H1 (cell line): ENCODE data around the gene STARD13. TPM values are rescaled to one million over a fixed set of nuclear protein-coding genes. Genes with fewer than 3 reads are reported as not detected.

Experiments
- CTCF ChIA-PET: fragments of 300-600 bp; sonication (Branson Sonifier 250); formaldehyde crosslinking; loops from one replicate; lab custom pipeline; 2021; ENCODE audit not compliant: partially characterized antibody; lab: Charles Lee
- POLR2A ChIA-PET: fragments of 300-600 bp; sonication (Branson Sonifier 250); formaldehyde crosslinking; loops from one replicate; lab custom pipeline; 2021; ENCODE audit warnings: inconsistent platforms; ENCODE audit not compliant: partially characterized antibody; lab: Charles Lee
- DNase-seq, 2 experiments: peaks; one replicate each; pipeline versions ENCODE4 v3.0.0 to v3.0.0-alpha.2; 2010 to 2022; ENCODE audit warnings: low spot score in 2 of 2, low read depth in 1 of 2, mixed read lengths in 1 of 2
- FAIRE-seq: peaks from 2 replicates; lab custom pipeline; 2011; peaks lifted over from hg19 to GRCh38; lab: Jason Lieb, UNC
- H2AFZ ChIP-seq: 2 replicates; pipeline ENCODE4 v1.8.1; 2012; ENCODE audit warnings: low read length, inconsistent platforms
- H2AK5ac ChIP-seq: 2 replicates; pipeline ENCODE4 v1.6.1; 2013; ENCODE audit warnings: low read depth, low read length
- H2BK120ac ChIP-seq: replicated peaks from 2 replicates; pipeline ENCODE3; 2013; ENCODE audit warnings: low read depth, low read length, inconsistent platforms
- H2BK12ac ChIP-seq: 2 replicates; pipeline ENCODE4 v1.6.1; 2013; ENCODE audit warnings: low read depth, low read length
- H2BK15ac ChIP-seq: 2 replicates; pipeline ENCODE4 v1.6.1; 2013; ENCODE audit warnings: low read length
- H2BK20ac ChIP-seq: 2 replicates; pipeline ENCODE4 v1.6.1; 2013; ENCODE audit warnings: low read length
- H2BK5ac ChIP-seq: 2 replicates; pipeline ENCODE4 v1.6.1; 2013; ENCODE audit warnings: low read depth, low read length
- H3K14ac ChIP-seq: 2 replicates; pipeline ENCODE4 v1.6.1; 2013; ENCODE audit warnings: inconsistent platforms; ENCODE audit not compliant: insufficient read length
- H3K18ac ChIP-seq: 2 replicates; pipeline ENCODE4 v1.6.1; 2013; ENCODE audit warnings: low read length; ENCODE audit errors: extremely low read depth
- H3K23ac ChIP-seq: 2 replicates; pipeline ENCODE4 v1.6.1; 2013; ENCODE audit warnings: inconsistent platforms; ENCODE audit not compliant: insufficient read length
- H3K23me2 ChIP-seq: 2 replicates; pipeline ENCODE4 v1.6.1; 2013; ENCODE audit warnings: low read depth, low read length
- H3K27ac ChIP-seq: 2 replicates; pipeline ENCODE4 v1.6.1; 2011; ENCODE audit warnings: low read depth, low read length, inconsistent platforms
- H3K27me3 ChIP-seq, 4 experiments: replicated peaks in 1 of 4; 1 replicate in 1 of 4; 2 replicates in 3 of 4; pipeline versions ENCODE4 v1.6.1 to v1.8.1; 2011 to 2013; ENCODE audit warnings: low read length in 3 of 4, mild to moderate bottlenecking in 3 of 4, inconsistent platforms in 2 of 4, mixed read lengths in 2 of 4, moderate library complexity in 1 of 4; ENCODE audit not compliant: control insufficient read depth in 3 of 4, insufficient read depth in 3 of 4; ENCODE audit errors: extremely low read depth in 1 of 4
- H3K36me3 ChIP-seq, 4 experiments: 2 replicates each; pipeline versions ENCODE4 v1.6.1 to v1.8.1; 2011 to 2013; ENCODE audit warnings: mild to moderate bottlenecking in 4 of 4, low read length in 3 of 4, moderate library complexity in 2 of 4, control low read depth in 1 of 4, inconsistent platforms in 1 of 4; ENCODE audit not compliant: insufficient read depth in 4 of 4, control insufficient read depth in 2 of 4
- H3K4ac ChIP-seq: replicated peaks from 2 replicates; pipeline ENCODE3; 2013; ENCODE audit warnings: low read length, low read depth, mixed read lengths, inconsistent platforms; ENCODE audit not compliant: insufficient read length
- H3K4me1 ChIP-seq, 4 experiments: replicated peaks in 1 of 4; 1 replicate in 1 of 4; 2 replicates in 3 of 4; pipeline versions ENCODE4 v1.6.1 to v1.8.1; 2011 to 2013; ENCODE audit warnings: low read length in 3 of 4, inconsistent platforms in 2 of 4, mixed read lengths in 1 of 4; ENCODE audit not compliant: insufficient read depth in 4 of 4, control insufficient read depth in 3 of 4
- H3K4me2 ChIP-seq, 2 experiments: 2 replicates each; pipeline versions ENCODE4 v1.6.1 to v1.8.1; 2011 to 2013; ENCODE audit warnings: low read depth in 2 of 2, low read length in 2 of 2, control low read depth in 1 of 2, inconsistent platforms in 1 of 2, mild to moderate bottlenecking in 1 of 2; ENCODE audit not compliant: insufficient read depth in 1 of 2
- H3K4me3 ChIP-seq, 4 experiments: fragments of 200-600, 300-600 bp in 1 of 4; sonication (generic), shearing (Covaris generic), sonication (Bioruptor Twin) in 1 of 4; 2 replicates each; pipeline versions ENCODE4 v1.5.1 to v1.8.1; 2011 to 2016; ENCODE audit warnings: low read length in 4 of 4, low read depth in 3 of 4, control low read depth in 2 of 4, inconsistent platforms in 2 of 4, mild to moderate bottlenecking in 2 of 4, mixed read lengths in 1 of 4, moderate library complexity in 1 of 4; ENCODE audit not compliant: insufficient read depth in 2 of 4; ENCODE audit errors: extremely low read depth in 1 of 4
- H3K56ac ChIP-seq: replicated peaks from 2 replicates; pipeline ENCODE3; 2013; ENCODE audit warnings: low read depth, mild to moderate bottlenecking, mixed read lengths, low read length, inconsistent platforms; ENCODE audit not compliant: insufficient read length
- H3K79me1 ChIP-seq: 2 replicates; pipeline ENCODE4 v1.6.1; 2013; ENCODE audit warnings: low read depth, low read length, control low read depth
- H3K79me2 ChIP-seq, 2 experiments: 2 replicates each; pipeline versions ENCODE4 v1.6.1 to v1.8.1; 2012 to 2013; ENCODE audit warnings: low read length in 2 of 2, mild to moderate bottlenecking in 2 of 2, inconsistent platforms in 1 of 2; ENCODE audit not compliant: insufficient read depth in 2 of 2, control insufficient read depth in 1 of 2
- H3K9ac ChIP-seq, 4 experiments: replicated peaks in 1 of 4; 1 replicate in 1 of 4; 2 replicates in 3 of 4; pipeline versions ENCODE4 v1.6.1 to v1.8.1; 2011 to 2013; ENCODE audit warnings: low read depth in 3 of 4, low read length in 3 of 4, control low read depth in 2 of 4, mild to moderate bottlenecking in 2 of 4, moderate library complexity in 2 of 4, inconsistent platforms in 1 of 4; ENCODE audit errors: extremely low read depth in 1 of 4
- H3K9me3 ChIP-seq, 2 experiments: 2 replicates each; pipeline versions ENCODE4 v1.6.1 to v1.8.1; 2012 to 2013; ENCODE audit warnings: mild to moderate bottlenecking in 2 of 2, moderate library complexity in 2 of 2, control low read depth in 1 of 2, inconsistent platforms in 1 of 2, low read depth in 1 of 2, low read length in 1 of 2, mixed read lengths in 1 of 2; ENCODE audit not compliant: insufficient read depth in 2 of 2
- H4K20me1 ChIP-seq, 2 experiments: replicated peaks in 1 of 2; 2 replicates each; pipeline versions ENCODE3 to v1.8.1; 2011 to 2013; ENCODE audit warnings: inconsistent platforms in 2 of 2, low read length in 2 of 2, mild to moderate bottlenecking in 1 of 2; ENCODE audit not compliant: insufficient read depth in 2 of 2, control insufficient read depth in 1 of 2
- H4K5ac ChIP-seq: 2 replicates; pipeline ENCODE4 v1.6.1; 2013; ENCODE audit warnings: low read length, low read depth, mixed read lengths, inconsistent platforms; ENCODE audit not compliant: insufficient read length
- H4K8ac ChIP-seq: 2 replicates; pipeline ENCODE4 v1.8.0; 2013; ENCODE audit warnings: mild to moderate bottlenecking, moderate library complexity, low read length, inconsistent platforms; ENCODE audit not compliant: insufficient read depth; ENCODE audit errors: extremely low read depth
- H4K91ac ChIP-seq: replicated peaks from 2 replicates; pipeline ENCODE3; 2013; ENCODE audit warnings: low read length, mixed read lengths, inconsistent platforms; ENCODE audit not compliant: insufficient read length
- ATF2 ChIP-seq: IDR thresholded peaks from 2 replicates; pipeline ENCODE4 v1.6.1; 2012; ENCODE audit warnings: low read length, inconsistent platforms
- MAFK ChIP-seq: IDR thresholded peaks from 2 replicates; pipeline ENCODE4 v1.6.1; 2012; ENCODE audit warnings: low read depth, mild to moderate bottlenecking, improper control_type of control experiment, low read length
- SIX5 ChIP-seq: IDR thresholded peaks from 2 replicates; pipeline ENCODE4 v1.6.1; 2011; ENCODE audit warnings: mild to moderate bottlenecking, low read depth, low read length
- USF2 ChIP-seq: IDR thresholded peaks from 2 replicates; pipeline ENCODE4 v1.6.1; 2011; ENCODE audit warnings: low read length, improper control_type of control experiment
- WGBS, 2 experiments: shearing (Covaris generic) in 1 of 2; methylation state at CpG; one replicate each; pipeline versions ENCODE4 v1.1.6 to v1.1.7; 2013 to 2015; ENCODE audit warnings: low lambda C conversion rate in 2 of 2, mixed read lengths in 2 of 2, inconsistent platforms in 1 of 2, low coverage in 1 of 2, missing lambda C conversion rate in 1 of 2; ENCODE audit not compliant: insufficient replicate concordance in 2 of 2, insufficient coverage in 1 of 2, insufficient read length in 1 of 2; ENCODE audit errors: extremely low coverage in 1 of 2, missing lambda C conversion rate in 1 of 2; 5-methylcytosine and 5-hydroxymethylcytosine counted together
- polyA plus RNA-seq, 7 experiments: library from polyadenylated mRNA; depleted of rRNA in 3 of 7; stranded (reverse) in 5 of 7; unstranded in 2 of 7; fragments of >200 nt in 5 of 7; fragments of 200-250 nt in 2 of 7; gene quantifications; 1 replicate in 5 of 7; 2 replicates in 1 of 7; 4 replicates in 1 of 7; pipeline versions ENCODE4 v1.2.1 to v1.2.3, GENCODE V29; 2011 to 2013; ENCODE audit warnings: missing spikeins in 2 of 7, mixed read lengths in 2 of 7
- total RNA-seq: library from RNA; stranded (reverse); fragmentation: NEBNext Ultra II Directional; extraction: Animal tissue kit (Norgen Biotek cat#: 25700); gene quantifications from 2 replicates; pipeline ENCODE4 v1.2.1, GENCODE V29; 2021

The STARD13 gene
- total and polyA plus RNA-seq, 2 of the 8 experiments (the other 6 are each of a cell fraction or from before 2014, with no cell fraction given), result 0.82 to 2.9 TPM

GRCh38 chr13:33224686-33225085 lies 60.9 kb downstream of the STARD13 start:
- H2AK5ac ChIP-seq, result no peak overlapping the region

More at GRCh38 chr13:33224686-33225085, 60.9 kb downstream of the STARD13 start:
- Histone ChIP-seq H3K4me3 (no peak overlapping the region), H3K14ac (no peak overlapping the region), H2BK15ac (no peak overlapping the region), H2AFZ (no peak overlapping the region), H2BK12ac (no peak overlapping the region), H3K9me3 (peaks cover 6 to 7% of the 10 kb centered on the region in 2 experiments; a peak in 3 of 4 replicates), H2BK20ac (no peak overlapping the region), H3K23me2 (no peaks in the 10 kb centered on the region), H3K9ac (no peak overlapping the region), H2BK5ac (no peak overlapping the region), H4K8ac (no peak overlapping the region), H3K4ac (no peak overlapping the region), H3K36me3 (no peaks in the 10 kb centered on the region), H3K23ac (no peak overlapping the region), H3K18ac (no peak overlapping the region), H3K79me2 (no peaks in the 10 kb centered on the region), H2BK120ac (no peak overlapping the region), H3K27me3 (no peaks in the 10 kb centered on the region), H4K5ac (no peak overlapping the region), H4K20me1 (no peaks in the 10 kb centered on the region), H3K27ac (no peak overlapping the region), H3K56ac (no peak overlapping the region), H4K91ac (no peak overlapping the region), H3K4me2 (no peak overlapping the region), H3K79me1 (no peaks in the 10 kb centered on the region), H3K4me1 (peaks cover 0 to 9% (median 3%) of the 10 kb centered on the region in 4 experiments; a peak in 4 of 7 replicates)
- no peak for DNase-seq
- POLR2A ChIA-PET, result no interaction called here
- WGBS, 2 experiments, result 90% methylated on average over 3 of the region's 3 CpGs; no CpG with 5 or more reads in 1 of the 2 experiments
- CTCF ChIA-PET, result no interaction called here
- no peak for FAIRE-seq
- TF ChIP-seq ATF2, result no peak
- no peak for TF ChIP-seq USF2
- TF ChIP-seq SIX5, result no peak
- no peak for TF ChIP-seq MAFK
